Stimulated activated CD8-positive, alpha-beta memory T cell treated with anti-CD3 and anti-CD28 coated beads, Interleukin-15, amount 100 ng/mL, for 24 hours (primary cell): ENCODE data around the gene NSUN7.

ENCODE experiments used
- DNase-seq: peaks from one replicate; pipeline ENCODE4 v3.0.0-alpha.2; 2020; ENCODE audit warnings: low read depth

Gene NSUN7

GRCh38 chr4:40734497-40734896 is 15.3 kb upstream of the NSUN7 start:
- no peak for DNase-seq

DNA sequence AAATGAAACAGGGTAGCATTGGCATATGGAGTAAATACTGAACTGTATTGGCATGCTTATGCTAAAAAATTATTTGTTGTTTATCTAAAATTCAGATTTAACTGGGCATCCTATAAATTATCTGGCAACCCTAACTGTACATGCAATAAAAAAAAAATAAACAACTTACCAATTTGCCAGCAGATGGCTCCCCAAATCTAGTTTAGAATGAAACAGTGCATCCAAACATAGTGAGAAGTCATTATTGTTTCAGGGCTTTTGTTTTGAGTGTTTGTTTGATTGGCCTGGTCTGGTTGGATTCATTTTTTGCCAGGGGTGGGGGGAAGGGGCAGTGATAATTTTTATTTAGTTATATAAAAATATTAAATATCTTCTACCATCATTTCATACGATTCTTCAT is 12.8 kb upstream of the NSUN7 start:
- no peak for DNase-seq

GRCh38 chr4:40737879-40738278 is 11.9 kb upstream of the NSUN7 start:
- DNase-seq = no peak

GRCh38 chr4:40739347-40739746 is 10.4 kb upstream of the NSUN7 start:
- DNase-seq = no peak

DNA sequence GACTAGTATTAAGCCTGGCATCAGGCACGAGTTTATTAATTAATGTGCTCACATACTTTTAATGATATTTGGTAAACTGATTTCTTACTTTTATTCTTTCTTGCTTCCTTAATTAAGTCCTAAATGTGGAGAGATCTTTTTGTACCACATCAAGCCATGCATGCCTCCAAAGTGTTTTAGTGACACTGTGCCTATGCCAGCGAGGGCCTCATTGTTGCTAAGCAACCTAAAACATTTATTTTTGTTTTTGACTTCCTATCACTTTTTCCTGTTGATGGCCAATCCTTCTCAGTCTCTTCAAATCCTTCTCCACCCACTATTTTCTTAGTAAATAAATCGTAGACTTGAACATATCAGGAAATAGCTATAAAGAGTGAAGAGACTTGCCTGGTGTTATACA is 5.5 kb upstream of the NSUN7 start:
- no peak for DNase-seq

- DNase-seq = no peak
These were observed 4.3 kb upstream of the NSUN7 start for GRCh38 chr4:40745285-40745984.

DNA sequence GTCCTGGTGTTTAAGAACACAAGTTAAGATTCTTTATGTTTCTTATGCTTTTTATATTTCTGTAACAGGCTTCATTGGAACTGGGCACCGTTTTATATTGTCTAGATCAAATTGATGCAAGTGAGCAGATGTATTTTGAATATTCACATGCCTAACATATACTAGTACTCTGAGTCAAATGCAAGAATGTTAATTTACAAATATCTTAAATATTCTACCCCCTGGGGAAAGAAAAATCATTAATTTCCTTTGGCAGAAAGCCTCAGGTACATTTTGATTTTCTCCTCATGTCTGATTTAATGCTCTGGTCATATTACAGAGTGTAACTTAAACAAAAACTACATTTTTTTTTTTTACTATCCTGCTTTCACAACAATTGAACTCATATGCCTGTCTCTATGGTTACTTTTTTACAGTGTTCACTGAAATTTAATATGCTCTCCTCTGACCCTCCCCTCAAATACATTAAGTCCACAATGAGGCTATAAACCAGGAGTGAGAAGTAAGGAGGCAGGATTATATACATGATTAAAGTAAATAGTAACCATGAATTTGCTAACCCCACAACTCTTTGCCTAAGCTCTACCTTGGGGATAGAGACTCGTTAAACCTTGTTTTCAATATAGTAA is 2.4 kb upstream of the NSUN7 start:
- no peak for DNase-seq

- no peak for DNase-seq
These were observed 905 bp downstream of the NSUN7 start for GRCh38 chr4:40750461-40751258.

- DNase-seq = no peak
These were observed 5.9 kb downstream of the NSUN7 start for GRCh38 chr4:40755616-40756015.

DNA sequence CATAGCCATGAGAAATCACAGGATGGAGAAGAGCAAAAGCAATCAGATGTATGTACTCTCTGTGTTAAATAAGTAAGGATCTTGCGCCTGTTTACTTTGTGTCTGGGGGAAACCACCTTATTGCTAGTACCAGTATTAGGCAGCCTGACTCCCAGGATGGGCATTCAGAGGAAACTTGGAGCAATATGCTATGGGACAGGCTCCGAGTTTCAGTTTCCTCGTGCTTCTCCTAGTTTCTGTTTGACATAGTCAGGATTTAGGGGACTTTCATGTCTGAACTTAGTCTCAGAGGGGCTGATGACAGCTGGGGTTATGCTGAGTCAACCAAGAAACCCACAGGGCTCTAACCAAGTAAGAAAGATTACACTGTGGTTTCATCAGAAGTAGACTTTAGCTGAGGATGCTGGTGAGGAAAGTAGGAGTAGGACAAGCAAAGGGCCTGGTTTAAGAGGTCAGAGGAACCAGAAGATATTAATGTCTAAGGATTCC is 13.5 kb downstream of the NSUN7 start:
- no peak for DNase-seq

DNA sequence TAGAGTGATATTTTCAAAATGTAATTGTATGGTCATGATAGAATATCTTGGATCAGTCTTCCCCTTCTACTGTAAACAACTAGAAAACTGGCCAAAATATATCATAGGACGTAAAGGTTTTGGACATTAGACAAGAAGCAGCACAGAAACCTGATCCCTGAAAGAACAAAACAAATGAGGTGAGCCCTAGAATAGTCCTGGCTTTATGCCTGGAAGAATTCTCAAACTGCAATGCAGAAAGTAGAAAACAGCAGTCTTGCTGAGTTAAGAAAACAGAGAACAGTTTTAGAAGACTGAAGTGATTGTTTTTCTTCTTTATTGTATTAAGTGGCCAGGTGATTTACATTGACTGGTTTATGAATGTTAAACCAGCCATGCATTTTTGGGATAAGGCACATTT is 19.5 kb downstream of the NSUN7 start:
- no peak for DNase-seq

DNA sequence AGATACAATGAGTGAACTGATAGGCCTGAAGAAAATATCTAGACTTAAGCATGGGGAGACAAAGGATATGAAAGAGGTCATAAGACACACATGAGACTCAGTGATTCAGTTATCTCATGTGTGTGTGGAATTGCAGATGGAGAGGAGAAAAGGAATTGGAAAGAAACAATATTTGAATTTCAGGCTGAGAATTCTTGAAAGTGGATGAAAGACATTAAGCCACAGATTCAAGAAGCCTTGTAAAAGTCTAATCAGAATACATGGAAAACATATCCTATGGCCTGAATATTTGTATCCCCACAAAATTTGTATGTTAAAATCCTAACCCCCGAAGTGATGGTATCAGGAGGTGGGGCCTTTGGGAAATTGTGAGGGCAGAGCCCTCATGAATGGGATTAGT is 28.3 kb downstream of the NSUN7 start:
- DNase-seq = no peak

DNA sequence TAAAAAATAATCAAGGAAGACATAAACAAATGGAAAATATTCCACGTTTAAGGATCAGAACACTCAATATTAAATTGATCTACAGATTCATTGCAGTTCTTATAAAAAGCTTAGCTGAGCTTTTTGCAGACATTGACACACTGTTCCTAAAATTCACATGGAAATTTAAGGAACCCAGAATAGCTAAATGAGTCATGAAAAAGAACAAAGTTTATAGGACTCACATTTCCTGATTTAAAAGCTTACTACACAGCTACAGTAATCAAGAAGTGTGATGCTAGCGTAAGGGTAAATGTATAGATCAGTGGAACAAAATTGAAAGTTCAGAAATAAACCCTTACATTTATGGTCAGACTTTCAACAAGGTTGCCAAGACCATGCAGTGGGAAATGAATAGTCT is 33.1 kb downstream of the NSUN7 start:
- no peak for DNase-seq

DNA sequence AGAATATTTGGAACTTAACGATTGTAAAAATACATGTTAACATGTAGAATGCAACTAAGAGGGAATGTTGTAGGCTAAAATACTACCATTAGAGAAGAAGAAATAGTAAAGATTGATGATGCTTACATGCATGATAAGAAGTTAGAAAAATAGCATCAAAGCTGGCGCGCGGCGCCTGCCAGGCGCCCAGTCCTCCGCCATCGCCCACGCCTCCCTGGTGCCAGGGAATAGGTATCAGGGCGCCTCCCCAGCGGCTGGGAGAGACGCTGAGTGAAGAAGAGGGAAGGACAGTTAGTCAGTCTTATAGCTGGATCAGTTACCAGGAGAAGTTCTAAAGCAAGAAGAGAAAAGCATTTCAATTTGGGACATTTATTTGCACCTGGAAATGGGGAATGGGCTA is 36.0 kb downstream of the NSUN7 start:
- DNase-seq = no peak

DNA sequence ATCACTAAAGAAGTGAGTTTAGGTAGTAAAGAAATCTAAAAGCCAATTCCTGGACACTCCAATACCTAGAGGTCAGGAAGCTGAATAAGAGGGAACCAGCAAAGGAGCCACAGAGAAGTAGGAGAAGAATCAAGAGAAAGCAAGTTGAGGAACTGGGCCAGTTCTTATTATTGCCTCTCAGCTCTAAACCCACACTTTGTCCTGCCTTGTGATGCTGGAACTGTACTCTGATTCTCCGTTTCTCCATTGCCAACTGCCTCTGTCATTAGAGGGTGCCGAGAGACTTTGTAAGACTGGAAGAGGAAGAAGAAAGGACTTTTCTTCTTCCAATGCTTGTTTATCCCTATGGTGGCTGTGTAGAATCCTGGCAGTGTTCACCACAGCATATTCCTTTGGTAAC is 38.6 kb downstream of the NSUN7 start:
- DNase-seq = no peak

GRCh38 chr4:40789031-40789430 is 39.3 kb downstream of the NSUN7 start:
- no peak for DNase-seq

DNA sequence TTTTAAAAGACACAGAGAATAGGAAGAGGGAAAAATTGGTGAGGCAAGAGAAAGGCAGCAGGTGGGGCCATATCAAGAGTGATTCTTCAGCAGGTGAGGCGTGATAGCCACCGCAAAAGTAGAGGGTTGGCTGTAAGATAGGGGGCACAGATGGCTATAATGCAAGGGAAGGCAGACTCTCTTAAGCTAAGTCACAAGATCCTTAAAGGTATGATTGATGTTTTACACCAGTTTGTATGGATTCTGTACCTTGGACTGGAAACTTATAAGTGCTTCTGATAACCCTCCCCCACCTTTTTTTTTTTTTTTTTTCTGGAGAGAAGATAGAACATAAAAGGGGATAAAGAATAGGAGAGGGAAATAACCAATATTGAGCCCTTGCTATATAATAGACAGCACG is 40.0 kb downstream of the NSUN7 start:
- no peak for DNase-seq

DNA sequence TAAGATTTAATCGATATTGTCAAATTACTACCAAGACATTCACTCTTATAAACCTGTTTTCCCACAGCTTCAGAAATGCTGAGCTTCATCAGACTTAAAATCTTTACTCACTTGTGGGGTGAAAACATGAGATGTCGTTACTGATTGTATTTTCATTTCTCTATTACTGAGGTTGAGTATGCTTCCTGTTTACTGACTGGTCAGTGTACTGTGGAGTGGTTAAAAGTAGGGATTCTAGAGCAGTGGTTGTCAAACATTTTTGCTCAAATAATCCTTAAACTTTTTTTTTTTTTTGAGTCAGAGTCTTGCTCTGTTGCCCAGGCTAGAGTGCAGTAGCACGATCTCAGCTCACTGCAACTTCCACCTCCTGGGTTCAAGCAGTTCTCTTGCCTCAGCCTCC is 50.3 kb downstream of the NSUN7 start:
- no peak for DNase-seq

DNA sequence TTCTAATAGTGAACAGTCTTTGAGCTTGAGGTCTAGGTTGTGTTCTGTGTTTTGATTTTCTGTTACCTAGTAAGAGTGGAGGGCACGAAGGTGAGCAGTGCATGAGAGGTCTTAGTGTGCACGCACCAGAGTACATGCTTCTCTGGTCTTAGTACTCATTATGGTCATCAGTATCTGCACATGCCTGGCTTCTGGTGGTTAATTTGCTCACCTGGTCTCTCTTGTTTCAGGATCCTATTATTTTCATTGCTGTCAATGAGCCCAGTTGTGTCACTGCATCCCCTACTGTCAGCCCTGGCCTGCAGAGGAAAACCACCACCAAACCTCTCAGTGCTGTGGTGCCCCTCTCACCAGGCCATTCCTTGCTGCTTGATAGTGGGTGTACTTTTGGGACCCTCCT is 54.8 kb downstream of the NSUN7 start:
- DNase-seq = no peak

DNA sequence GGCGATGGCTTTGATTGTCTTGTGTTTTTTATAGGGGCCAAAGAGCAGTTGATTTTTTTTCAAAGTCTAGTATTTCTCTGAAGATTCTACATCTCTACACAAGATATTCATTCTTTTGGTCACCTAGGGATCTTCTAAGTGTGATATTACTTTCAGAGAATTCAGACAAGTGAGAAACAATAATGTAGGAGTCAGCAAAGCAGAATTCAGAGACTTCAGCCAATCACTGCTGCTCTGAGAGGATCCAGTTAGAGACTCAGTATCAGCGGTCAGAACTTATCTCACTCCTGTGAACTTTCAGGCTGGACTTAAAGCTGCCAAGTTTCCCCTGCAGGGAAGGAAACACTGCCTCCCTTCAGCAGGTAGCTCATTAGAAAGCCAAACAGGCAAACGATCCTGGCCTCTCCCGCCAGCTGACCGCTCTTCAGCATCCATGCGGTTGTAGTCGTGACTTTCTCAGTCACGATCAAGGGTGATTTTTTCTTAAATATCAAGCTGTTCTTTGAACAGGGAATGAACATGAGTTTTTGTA is 59.2 kb downstream of the NSUN7 start:
- no peak for DNase-seq

- no peak for DNase-seq
These were observed 62.2 kb downstream of the NSUN7 start for GRCh38 chr4:40811956-40812355.

DNA sequence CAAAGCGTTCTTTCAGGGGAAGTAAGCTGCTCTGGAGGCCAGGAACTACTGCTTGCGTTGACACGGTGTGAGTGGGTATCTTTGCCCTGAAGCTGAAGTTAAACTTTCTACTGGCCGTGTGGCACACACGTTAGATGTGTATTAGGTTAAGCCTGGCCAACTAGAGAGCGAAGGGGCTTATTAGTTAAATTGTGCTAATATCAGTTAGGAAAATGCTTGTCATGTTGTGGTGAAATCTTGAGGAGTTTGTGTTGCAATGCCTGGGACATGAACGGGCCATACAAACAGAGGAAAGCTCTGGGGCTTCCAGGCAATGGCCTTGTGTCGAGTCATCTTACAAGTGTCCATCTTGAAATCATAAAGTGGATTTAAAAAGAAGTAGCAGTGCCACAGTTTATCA is 62.6 kb downstream of the NSUN7 start:
- DNase-seq = no peak

- no peak for DNase-seq
These were observed 63.1 kb downstream of the NSUN7 start for GRCh38 chr4:40812856-40813255.
